Renal cortex interstitium (tissue), 11 donors: ENCODE results near the gene RPL39. TPM values are rescaled to one million over a fixed set of nuclear protein-coding genes. Genes with fewer than 3 reads are reported as not detected.
"Not testable (repeated sequence)": the region's sequence is repeated elsewhere in the genome, so short reads cannot be mapped to it uniquely, and the experiment has no call there.

Source experiments
- DNase-seq, 11 donors: peaks; one replicate each; pipeline ENCODE4 v3.0.0-alpha.2; 2013; ENCODE audit warnings: low read depth in 9 of 11, low spot score in 4 of 11; ENCODE audit errors: extremely low read depth in 1 of 11
- polyA plus RNA-seq, 3 donors: library from polyadenylated mRNA; unstranded; fragments of 120-200 nt; gene quantifications; one replicate each; pipeline ENCODE4 v1.2.1, GENCODE V29; 2013; ENCODE audit not compliant: insufficient read length in 3 of 3

The RPL39 gene
- polyA plus RNA-seq, 3 donors = 1,870 to 2,660 (median 2,378) TPM

DNA sequence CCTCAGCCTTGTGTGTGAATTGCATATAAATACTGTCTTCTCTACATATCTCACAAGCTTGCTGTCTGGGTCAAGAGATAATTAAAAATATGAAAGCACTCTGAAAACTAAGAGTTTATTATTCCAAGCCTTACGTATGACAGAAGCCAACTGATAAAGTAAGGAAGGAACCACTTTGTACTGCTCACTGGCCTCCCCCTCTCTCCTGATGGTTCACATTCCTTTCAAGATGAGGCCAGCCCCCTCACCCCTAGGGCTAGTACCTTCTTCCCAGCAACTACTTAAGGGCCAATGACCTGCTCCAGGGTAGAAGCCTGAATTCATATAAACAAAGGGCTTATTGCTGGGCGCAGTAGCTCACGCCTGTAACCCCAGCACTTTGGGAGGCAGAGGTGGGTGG is 38.4 kb downstream of the RPL39 start:
- no peak for DNase-seq

GRCh38 chrX:119750751-119751150 is 40.7 kb downstream of the RPL39 start:
- DNase-seq = not testable (repeated sequence)

DNA sequence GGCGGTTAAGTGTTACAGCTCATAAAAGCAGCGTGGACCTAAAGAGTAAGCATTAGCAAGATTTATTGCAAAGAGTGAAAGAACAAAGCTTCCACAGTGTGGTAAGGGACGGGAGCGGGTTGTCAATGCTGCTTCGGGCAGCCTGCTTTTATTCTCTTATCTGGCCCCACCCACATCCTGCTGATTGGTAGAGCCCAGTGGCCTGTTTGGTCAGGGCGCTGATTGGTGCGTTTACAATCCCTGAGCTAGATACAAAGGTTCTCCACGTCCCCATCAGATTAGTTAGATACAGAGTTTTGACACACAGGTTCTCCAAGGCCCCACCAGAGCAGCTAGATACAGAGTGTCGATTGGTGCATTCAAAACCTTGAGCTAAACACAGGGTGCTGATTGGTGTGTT is 41.3 kb downstream of the RPL39 start:
- not testable (repeated sequence) for DNase-seq

- no peak for DNase-seq
Observed at GRCh38 chrX:119745283-119745848, 46.1 kb downstream of the RPL39 start.

- DNase-seq = no peak
Observed at GRCh38 chrX:119738742-119739141, 52.7 kb downstream of the RPL39 start.

Other genes with a start within 250 kb of the RPL39 start
- gene STEEP1, start 226.2 kb downstream of the RPL39 start, polyA plus RNA-seq = 10 to 100 TPM; 31.0 to 33.7 (median 32.3) TPM
- gene UBE2A, start 217.1 kb downstream of the RPL39 start, polyA plus RNA-seq = 10 to 100 TPM; 83.2 to 97.7 (median 90.2) TPM
- gene NKRF, start 185.2 kb downstream of the RPL39 start, polyA plus RNA-seq = 10 to 100 TPM; 13.3 to 18.4 (median 15.1) TPM
- 10 to 100 TPM; 66.6 to 69.9 (median 69.8) TPM for gene SEPTIN6, start 98.5 kb downstream of the RPL39 start, polyA plus RNA-seq
- gene SOWAHD, start 33.0 kb downstream of the RPL39 start, polyA plus RNA-seq = under 1 TPM; 0.45 to 0.82 (median 0.70) TPM
- gene UPF3B, start 61.3 kb upstream of the RPL39 start, polyA plus RNA-seq = 10 to 100 TPM; 33.5 to 34.9 (median 33.8) TPM
- gene RNF113A, start 80.1 kb upstream of the RPL39 start, polyA plus RNA-seq = 10 to 100 TPM; 11.5 to 13.0 (median 12.1) TPM
- gene NDUFA1, start 80.2 kb upstream of the RPL39 start, polyA plus RNA-seq = 100 to 1,000 TPM; 120 to 166 (median 150) TPM
- under 1 TPM in 2 of 3 donors, not detected in 1; 0.24 to 0.26 TPM for gene AKAP14, start 104.3 kb upstream of the RPL39 start, polyA plus RNA-seq
- 10 to 100 TPM; 13.4 to 15.6 (median 15.0) TPM for gene NKAP, start 152.1 kb upstream of the RPL39 start, polyA plus RNA-seq